HEK293 (cell line): ENCODE data around the gene FARSA.

Source experiments
- CTCF ChIP-seq: fragments of 450-650 bp; formaldehyde crosslinking; IDR thresholded peaks from 2 replicates; pipeline ENCODE4 v1.5.1; 2016; ENCODE audit warnings: missing biosample characterization, missing genetic modification characterization
- KLF8 ChIP-seq: fragments of 450-650 bp; formaldehyde crosslinking; IDR thresholded peaks from 2 replicates; pipeline ENCODE4 v1.5.1; 2016; ENCODE audit warnings: missing biosample characterization, missing genetic modification characterization
- PRDM2 ChIP-seq: fragments of 450-650 bp; formaldehyde crosslinking; IDR thresholded peaks from 2 replicates; pipeline ENCODE4 v1.5.1; 2016; ENCODE audit warnings: missing biosample characterization, missing genetic modification characterization, borderline replicate concordance
- ZBTB17 ChIP-seq: fragments of 450-650 bp; formaldehyde crosslinking; IDR thresholded peaks from 2 replicates; pipeline ENCODE4 v1.5.1; 2016; ENCODE audit warnings: missing biosample characterization, missing genetic modification characterization
- ZEB2 ChIP-seq: fragments of 450-650 bp; formaldehyde crosslinking; IDR thresholded peaks from 2 replicates; pipeline ENCODE4 v1.5.1; 2016; ENCODE audit warnings: missing biosample characterization, missing genetic modification characterization
- ZIC2 ChIP-seq: fragments of 450-650 bp; formaldehyde crosslinking; IDR thresholded peaks from 2 replicates; pipeline ENCODE4 v1.5.1; 2016; ENCODE audit warnings: missing biosample characterization, missing genetic modification characterization
- ZNF24 ChIP-seq: fragments of 450-650 bp; formaldehyde crosslinking; IDR thresholded peaks from 2 replicates; pipeline ENCODE4 v1.5.1; 2016; ENCODE audit warnings: missing biosample characterization, missing genetic modification characterization
- ZNF692 ChIP-seq: fragments of 450-650 bp; formaldehyde crosslinking; IDR thresholded peaks from 2 replicates; pipeline ENCODE4 v1.5.1; 2016; ENCODE audit warnings: missing biosample characterization, missing genetic modification characterization
- TF ChIP-seq, protein P1 (sequence below): fragments of 450-650 bp; formaldehyde crosslinking; optimal IDR thresholded peaks from 2 replicates; pipeline ENCODE3; 2016; ENCODE audit warnings: missing biosample characterization, mild to moderate bottlenecking, missing genetic modification characterization

- no peak for TF ChIP-seq ZEB2
- peak; percentile 49 for TF ChIP-seq ZIC2 (tag by site-specific recombination)
- no peak for TF ChIP-seq PRDM2
- TF ChIP-seq CTCF, result peak; percentile 90
- no peak for TF ChIP-seq ZNF24 (tag by site-specific recombination)
- no peak for TF ChIP-seq KLF8 (tag by site-specific recombination)
- TF ChIP-seq, protein P1, sequence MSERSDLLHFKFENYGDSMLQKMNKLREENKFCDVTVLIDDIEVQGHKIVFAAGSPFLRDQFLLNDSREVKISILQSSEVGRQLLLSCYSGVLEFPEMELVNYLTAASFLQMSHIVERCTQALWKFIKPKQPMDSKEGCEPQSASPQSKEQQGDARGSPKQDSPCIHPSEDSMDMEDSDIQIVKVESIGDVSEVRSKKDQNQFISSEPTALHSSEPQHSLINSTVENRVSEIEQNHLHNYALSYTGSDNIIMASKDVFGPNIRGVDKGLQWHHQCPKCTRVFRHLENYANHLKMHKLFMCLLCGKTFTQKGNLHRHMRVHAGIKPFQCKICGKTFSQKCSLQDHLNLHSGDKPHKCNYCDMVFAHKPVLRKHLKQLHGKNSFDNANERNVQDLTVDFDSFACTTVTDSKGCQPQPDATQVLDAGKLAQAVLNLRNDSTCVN (tag by site-specific recombination), result no peak
- no peak for TF ChIP-seq ZNF692
- TF ChIP-seq ZBTB17 (tag by site-specific recombination), result no peak
Observed at GRCh38 chr19:12938779-12939601, 5.5 kb upstream of the FARSA start.
